ENCODE measurements around the gene RNU5D-1. TPM values are rescaled to one million over a fixed set of nuclear protein-coding genes. Genes with fewer than 3 reads are reported as not detected.

The RNU5D-1 gene
- total RNA-seq, 1 experiment from 2014 or later = not detected

DNA sequence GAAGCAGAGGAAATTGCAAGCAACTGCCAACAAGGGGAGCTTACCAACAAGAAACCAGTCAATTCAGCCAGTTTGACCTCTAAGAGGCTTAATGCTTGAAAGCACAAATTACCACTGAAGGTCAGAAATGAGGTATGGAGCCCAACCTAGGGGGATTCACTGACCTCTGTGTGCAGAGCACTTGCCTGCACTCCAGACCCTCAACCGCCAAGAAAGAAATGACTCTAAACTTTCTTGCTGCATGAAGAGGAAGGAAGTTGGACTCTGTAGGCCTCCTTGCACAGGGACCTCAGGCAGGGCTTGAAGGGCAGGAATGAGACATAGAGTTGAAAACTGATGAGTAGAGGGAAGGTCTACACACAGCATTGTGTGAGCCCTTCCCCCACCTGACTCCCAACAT lies 46.4 kb downstream of the RNU5D-1 start:
- no peak for DNase-seq (ENCODE audit: low read depth)
- in situ Hi-C loops (cut with HindIII; ENCODE audit: low pct_unique_long_range_greater_than_20kb, low sequenced_read_pairs) = no loop called here

DNA sequence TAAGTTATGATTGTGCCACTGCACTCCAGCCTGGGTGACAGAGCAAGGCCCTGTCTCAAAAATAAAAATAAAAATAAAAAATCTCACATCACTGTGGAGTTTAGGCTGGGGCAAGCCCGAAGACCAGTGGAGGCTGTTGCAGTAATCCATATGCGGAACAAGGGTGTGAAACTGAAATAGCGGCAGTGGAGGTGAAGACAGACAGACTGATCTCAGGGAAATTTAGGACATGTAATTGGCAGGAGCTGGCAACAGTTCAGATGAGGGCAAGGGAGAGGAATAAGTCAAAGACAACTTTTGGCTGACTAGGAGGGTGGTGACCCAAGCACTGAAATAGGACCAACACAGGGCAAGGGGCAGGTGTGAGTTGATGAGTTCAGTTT lies 48.1 kb downstream of the RNU5D-1 start:
- no peak for DNase-seq (ENCODE audit: low read depth)
- in situ Hi-C loops (cut with HindIII; ENCODE audit: low pct_unique_long_range_greater_than_20kb, low sequenced_read_pairs) = no loop called here

DNA sequence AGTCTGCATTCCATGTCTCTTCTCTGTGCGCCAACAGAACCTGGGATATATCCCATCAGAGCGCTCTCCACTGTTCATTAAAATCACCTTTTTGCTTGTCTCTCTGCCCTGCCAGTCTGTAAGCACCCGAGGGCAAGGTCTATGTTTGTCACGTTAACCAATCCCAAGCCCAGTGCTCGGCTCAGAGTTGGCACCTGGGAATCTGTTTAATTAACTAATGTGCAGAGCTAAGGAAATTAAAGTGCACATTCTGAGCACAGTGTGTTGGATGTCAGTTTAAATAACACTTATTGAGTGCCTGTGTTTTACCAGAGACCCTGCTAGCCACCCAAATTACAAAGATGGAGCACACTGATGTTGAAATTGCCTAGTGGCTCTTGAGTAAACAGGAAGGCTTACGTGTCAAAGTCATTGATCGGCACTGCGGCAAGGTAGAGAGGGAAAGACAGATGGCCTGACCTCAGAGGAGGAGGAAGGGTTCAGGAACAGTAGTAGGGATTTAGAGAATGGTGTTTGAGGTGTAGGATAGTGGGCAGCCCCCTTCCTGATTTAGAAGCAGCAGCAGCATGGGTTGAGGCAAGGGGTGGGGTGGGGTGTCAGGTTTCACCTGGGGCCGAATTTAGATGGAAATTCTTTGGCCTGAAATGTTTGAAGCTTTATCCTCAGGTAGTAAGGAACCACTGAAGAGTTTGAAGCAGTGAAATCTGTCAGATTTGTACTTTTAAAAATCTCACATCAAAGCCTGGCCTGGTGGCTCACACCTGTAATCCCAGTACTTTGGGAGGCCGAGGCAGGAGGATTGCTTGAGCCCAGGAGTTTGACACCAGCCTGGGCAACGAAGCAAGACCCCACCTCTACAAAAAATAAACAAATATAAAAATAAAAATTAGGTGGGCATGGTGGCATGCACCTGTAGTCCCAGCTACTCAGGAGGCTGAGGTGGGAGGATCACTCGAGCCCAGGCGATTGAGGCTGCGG lies 48.8 kb downstream of the RNU5D-1 start:
- DNase-seq (ENCODE audit: low read depth) = no peak
- in situ Hi-C loops (cut with HindIII; ENCODE audit: low pct_unique_long_range_greater_than_20kb, low sequenced_read_pairs) = no loop called here

Other genes starting within 250 kb of the RNU5D-1 start
- gene TMEM53, start 56.7 kb downstream of the RNU5D-1 start, total RNA-seq (2014; rRNA removed; shearing (Covaris generic); ENCODE audit: low replicate concordance) = 4.3 and 7.6 TPM in 2 replicates
- gene ARMH1, start 56.5 kb downstream of the RNU5D-1 start, total RNA-seq (2014; rRNA removed; shearing (Covaris generic); ENCODE audit: low replicate concordance) = not detected in 2 replicates
- 49.9 and 55.4 TPM in 2 replicates for gene KIF2C, start 8.7 kb upstream of the RNU5D-1 start, total RNA-seq (2014; rRNA removed; shearing (Covaris generic); ENCODE audit: low replicate concordance)
- 1,783 and 1,946 TPM in 2 replicates for gene RPS8, start 44.4 kb upstream of the RNU5D-1 start, total RNA-seq (2014; rRNA removed; shearing (Covaris generic); ENCODE audit: low replicate concordance)
- gene BEST4, start 57.0 kb upstream of the RNU5D-1 start, total RNA-seq (2014; rRNA removed; shearing (Covaris generic); ENCODE audit: low replicate concordance) = not detected in 2 replicates
- gene PLK3, start 69.2 kb upstream of the RNU5D-1 start, total RNA-seq (2014; rRNA removed; shearing (Covaris generic); ENCODE audit: low replicate concordance) = 5.0 and 11.7 TPM in 2 replicates
- not detected in 2 replicates for gene DYNLT4, start 76.2 kb upstream of the RNU5D-1 start, total RNA-seq (2014; rRNA removed; shearing (Covaris generic); ENCODE audit: low replicate concordance)
- gene BTBD19, start 77.4 kb upstream of the RNU5D-1 start, total RNA-seq (2014; rRNA removed; shearing (Covaris generic); ENCODE audit: low replicate concordance) = 1.7 and 1.9 TPM in 2 replicates
- not detected in 2 replicates for gene PTCH2, start 112.1 kb upstream of the RNU5D-1 start, total RNA-seq (2014; rRNA removed; shearing (Covaris generic); ENCODE audit: low replicate concordance)